PC-3 (cell line): ENCODE measurements around the gene TMEM37.

ENCODE experiments used
- EZH2phosphoT487 ChIP-seq: fragments of 300-600 bp; sonication (generic); IDR thresholded peaks from 2 replicates; pipeline ENCODE4 v1.6.1; 2018; ENCODE audit warnings: mild to moderate bottlenecking, antibody characterized with exemption, low read length, borderline replicate concordance
- TF ChIP-seq, protein P1 (sequence below): fragments of 300-600 bp; sonication (generic); conservative IDR thresholded peaks from 2 replicates; pipeline ENCODE4 v1.5.1; 2017; ENCODE audit warnings: antibody characterized with exemption, low read depth, mild to moderate bottlenecking, low read length

DNA sequence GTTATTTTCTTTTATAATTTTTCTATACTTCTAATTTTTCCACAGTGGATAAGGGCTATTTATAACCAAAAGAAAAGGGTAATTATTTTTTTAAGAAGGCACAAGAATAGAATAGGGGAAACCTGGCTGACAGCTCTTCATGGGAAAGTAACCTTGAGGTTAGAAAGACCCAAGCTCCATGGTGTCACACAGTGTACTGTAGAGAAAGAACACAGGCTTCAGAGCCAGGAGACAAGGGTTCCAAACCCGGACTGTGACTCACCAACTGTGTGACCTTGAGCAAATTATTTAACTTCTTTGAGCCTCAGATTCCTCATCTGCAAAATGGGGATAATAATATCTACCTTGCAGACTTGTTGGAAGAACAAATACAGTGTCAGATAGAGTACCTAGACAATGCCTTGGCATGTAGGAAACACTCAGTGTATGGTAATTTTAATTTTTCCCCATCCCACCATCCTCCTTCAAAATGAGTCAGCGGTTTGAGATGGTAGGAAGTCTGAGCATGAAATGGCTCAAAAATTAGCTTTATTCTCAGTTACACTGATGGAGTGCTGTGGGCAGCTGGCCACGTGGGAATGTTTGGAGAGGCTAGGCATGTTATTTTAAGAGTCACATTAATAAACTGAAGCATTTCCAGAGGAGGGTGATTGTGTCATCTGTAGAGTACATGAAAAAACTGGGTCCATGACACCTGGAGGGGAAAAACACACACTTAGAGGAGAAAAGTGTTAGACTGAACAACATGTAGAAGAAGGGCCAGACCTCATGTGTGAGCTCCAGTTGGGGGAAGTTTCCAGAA is 36.7 kb downstream of the TMEM37 start:
- no peak for TF ChIP-seq EZH2phosphoT487
- TF ChIP-seq, protein P1, sequence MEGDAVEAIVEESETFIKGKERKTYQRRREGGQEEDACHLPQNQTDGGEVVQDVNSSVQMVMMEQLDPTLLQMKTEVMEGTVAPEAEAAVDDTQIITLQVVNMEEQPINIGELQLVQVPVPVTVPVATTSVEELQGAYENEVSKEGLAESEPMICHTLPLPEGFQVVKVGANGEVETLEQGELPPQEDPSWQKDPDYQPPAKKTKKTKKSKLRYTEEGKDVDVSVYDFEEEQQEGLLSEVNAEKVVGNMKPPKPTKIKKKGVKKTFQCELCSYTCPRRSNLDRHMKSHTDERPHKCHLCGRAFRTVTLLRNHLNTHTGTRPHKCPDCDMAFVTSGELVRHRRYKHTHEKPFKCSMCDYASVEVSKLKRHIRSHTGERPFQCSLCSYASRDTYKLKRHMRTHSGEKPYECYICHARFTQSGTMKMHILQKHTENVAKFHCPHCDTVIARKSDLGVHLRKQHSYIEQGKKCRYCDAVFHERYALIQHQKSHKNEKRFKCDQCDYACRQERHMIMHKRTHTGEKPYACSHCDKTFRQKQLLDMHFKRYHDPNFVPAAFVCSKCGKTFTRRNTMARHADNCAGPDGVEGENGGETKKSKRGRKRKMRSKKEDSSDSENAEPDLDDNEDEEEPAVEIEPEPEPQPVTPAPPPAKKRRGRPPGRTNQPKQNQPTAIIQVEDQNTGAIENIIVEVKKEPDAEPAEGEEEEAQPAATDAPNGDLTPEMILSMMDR: no peak
